ENCODE results near the gene KLK15.

Gene KLK15

DNA sequence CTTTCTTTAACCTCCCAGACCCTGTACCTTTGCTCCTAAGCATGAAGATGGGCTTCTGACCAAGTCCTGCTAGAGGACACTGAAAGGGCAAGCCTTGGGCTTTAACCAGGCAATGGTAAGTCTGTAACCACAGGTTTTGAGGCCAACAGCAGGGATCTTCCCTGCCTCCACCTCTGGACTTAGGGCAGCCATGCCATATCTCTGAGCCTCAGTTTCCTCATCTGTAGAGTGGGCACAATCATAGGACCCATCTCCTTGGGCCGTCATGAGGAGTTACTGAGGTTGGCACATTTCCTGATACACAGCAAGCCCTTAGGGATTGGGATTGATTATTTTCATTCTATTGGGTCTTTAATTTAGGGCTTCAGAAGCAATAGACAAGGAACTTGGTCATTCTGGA is 24.5 kb downstream of the KLK15 start:
- H2AFZ ChIP-seq (ENCODE audit: low read depth, low read length), result no peak overlapping the region
- H3K27me3 ChIP-seq (ENCODE audit: low read depth, low read length), result 0 out of 2 replicates have a peak, but pooled peaks cover 5% of the 10 kb centered on the region
- H3K9me3 ChIP-seq (ENCODE audit: insufficient read depth, low read length), result no peaks in the 10 kb centered on the region
- no peak overlapping the region for H3K4me3 ChIP-seq (ENCODE audit: low read length)
- H3K4me2 ChIP-seq (ENCODE audit: low read length), result no peak overlapping the region
- no peak overlapping the region for H3K27ac ChIP-seq (ENCODE audit: low read length)
- no peaks in the 10 kb centered on the region for H4K20me1 ChIP-seq (ENCODE audit: insufficient read depth, low read length)
- H3K79me2 ChIP-seq (ENCODE audit: low read length), result peaks cover 8% of the 10 kb centered on the region
- no peak overlapping the region for H3K9ac ChIP-seq (ENCODE audit: low read length)
- peaks cover 7% of the 10 kb centered on the region for H3K4me1 ChIP-seq (ENCODE audit: low read length)
- TF ChIP-seq, protein P1, sequence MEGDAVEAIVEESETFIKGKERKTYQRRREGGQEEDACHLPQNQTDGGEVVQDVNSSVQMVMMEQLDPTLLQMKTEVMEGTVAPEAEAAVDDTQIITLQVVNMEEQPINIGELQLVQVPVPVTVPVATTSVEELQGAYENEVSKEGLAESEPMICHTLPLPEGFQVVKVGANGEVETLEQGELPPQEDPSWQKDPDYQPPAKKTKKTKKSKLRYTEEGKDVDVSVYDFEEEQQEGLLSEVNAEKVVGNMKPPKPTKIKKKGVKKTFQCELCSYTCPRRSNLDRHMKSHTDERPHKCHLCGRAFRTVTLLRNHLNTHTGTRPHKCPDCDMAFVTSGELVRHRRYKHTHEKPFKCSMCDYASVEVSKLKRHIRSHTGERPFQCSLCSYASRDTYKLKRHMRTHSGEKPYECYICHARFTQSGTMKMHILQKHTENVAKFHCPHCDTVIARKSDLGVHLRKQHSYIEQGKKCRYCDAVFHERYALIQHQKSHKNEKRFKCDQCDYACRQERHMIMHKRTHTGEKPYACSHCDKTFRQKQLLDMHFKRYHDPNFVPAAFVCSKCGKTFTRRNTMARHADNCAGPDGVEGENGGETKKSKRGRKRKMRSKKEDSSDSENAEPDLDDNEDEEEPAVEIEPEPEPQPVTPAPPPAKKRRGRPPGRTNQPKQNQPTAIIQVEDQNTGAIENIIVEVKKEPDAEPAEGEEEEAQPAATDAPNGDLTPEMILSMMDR (IDR thresholded peaks at IDR 0.05; ENCODE audit: low read depth, low read length), result no peak
- no peak for TF ChIP-seq EZH2phosphoT487 (IDR thresholded peaks at IDR 0.05; ENCODE audit: low read depth)
- H3K36me3 ChIP-seq (replicated peaks; ENCODE audit: low read depth, low read length), result peaks cover under 1% of the 10 kb centered on the region

DNA sequence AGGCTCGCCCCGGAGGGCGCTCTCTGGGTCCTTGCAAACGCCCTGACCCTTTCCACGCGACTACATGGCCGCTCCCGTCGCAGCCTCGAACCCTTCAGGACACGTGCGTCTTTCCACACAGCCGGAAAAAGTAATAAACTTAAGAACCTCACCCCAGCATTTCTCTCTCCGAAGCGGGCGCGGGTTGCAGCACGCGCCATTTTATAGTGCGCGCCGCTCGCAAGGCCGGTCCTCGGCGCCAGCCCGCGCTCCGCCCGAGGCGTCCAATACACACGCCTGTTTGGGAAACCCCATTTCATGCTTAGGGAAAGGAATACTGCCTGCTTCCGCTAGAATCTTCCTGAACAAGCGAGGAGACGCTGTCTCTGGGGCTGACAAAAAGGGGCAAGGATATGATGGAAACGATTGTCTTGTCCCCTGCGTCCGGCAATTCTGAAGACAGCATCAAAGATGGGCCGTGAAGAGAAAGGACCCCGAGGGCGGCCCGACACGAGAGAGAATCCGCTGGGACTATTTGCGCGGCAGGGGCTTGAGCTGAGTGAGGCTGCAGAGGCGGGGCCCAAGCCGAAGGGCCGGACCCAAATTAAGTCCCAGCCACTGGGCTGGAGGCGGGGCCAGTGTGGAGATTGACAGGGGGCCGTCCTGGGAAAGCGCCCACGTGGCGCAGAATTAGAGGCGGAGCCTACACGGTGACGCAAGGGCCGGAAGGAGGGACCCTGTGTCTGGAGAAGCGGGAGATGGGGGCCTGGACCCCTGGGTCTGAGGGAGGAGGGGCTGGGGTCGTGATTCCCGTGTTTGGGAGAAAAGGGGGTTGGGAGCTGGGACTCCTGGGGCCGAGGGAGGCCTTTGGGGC is 28.7 kb downstream of the KLK15 start:
- Histone ChIP-seq H3K36me3 (replicated peaks; ENCODE audit: low read depth, low read length) (peaks cover 33% of the 10 kb centered on the region), H2AFZ (ENCODE audit: low read depth, low read length) (peak overlapping the region; percentile 82; the same call in 1 of the 2 replicates), H3K4me1 (ENCODE audit: low read length) (peaks cover 19% of the 10 kb centered on the region), H3K4me2 (ENCODE audit: low read length) (peak overlapping the region; percentile 98), H3K27ac (ENCODE audit: low read length) (peak overlapping the region; percentile 85), H3K9ac (ENCODE audit: low read length) (peak overlapping the region; percentile 98), H3K79me2 (ENCODE audit: low read length) (peaks cover 45% of the 10 kb centered on the region), H3K27me3 (ENCODE audit: low read depth, low read length) (no peaks in the 10 kb centered on the region), H4K20me1 (ENCODE audit: insufficient read depth, low read length) (peaks cover 33% of the 10 kb centered on the region), H3K4me3 (ENCODE audit: low read length) (peak overlapping the region; percentile 82), H3K9me3 (ENCODE audit: insufficient read depth, low read length) (no peaks in the 10 kb centered on the region)
- no peak for TF ChIP-seq EZH2phosphoT487 (IDR thresholded peaks at IDR 0.05; ENCODE audit: low read depth)
- TF ChIP-seq, protein P1 (IDR thresholded peaks at IDR 0.05; ENCODE audit: low read depth, low read length), result no peak

DNA sequence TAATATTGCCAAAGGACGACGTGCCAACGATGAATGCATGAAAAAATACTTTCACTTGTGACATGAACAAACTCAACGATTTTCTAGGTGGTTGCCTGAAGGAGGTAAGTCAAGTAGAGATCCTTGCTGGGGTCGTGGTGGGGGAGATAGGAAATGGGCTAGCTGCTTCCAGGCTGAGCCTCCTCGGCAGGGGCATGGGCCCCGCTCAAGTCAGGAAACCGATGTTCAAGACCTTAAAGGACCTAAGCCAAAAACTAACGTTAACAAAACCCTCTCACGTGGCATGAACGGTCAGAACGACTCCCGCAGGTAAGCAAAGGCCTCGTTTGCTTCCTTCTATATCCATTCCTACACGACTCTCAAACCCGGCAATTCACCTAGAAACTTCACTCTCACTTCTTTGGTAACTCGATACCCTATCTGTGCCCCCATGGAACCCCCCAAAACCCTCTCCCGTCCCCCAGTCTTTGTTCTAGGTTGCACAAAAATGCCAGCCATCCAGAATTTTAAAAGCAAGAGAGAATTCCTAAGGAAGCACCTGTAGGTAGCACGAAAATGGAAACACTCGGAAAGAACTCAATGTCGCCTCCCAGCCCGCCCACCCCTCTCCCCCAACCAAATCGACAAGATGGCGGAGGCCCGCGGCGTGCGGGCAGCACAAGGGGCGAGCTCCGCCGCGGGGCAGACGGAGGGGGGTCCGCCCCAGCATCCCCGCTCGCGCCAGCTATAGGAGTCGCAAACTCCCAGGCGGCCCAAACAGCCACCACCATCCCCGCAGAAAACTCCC is 29.5 kb downstream of the KLK15 start:
- peaks cover 19% of the 10 kb centered on the region for H3K4me1 ChIP-seq (ENCODE audit: low read length)
- H3K9me3 ChIP-seq (ENCODE audit: insufficient read depth, low read length), result no peaks in the 10 kb centered on the region
- H3K4me3 ChIP-seq (ENCODE audit: low read length), result peak overlapping the region; percentile 82
- peaks cover 53% of the 10 kb centered on the region for H3K79me2 ChIP-seq (ENCODE audit: low read length)
- no peaks in the 10 kb centered on the region for H3K27me3 ChIP-seq (ENCODE audit: low read depth, low read length)
- peak overlapping the region; percentile 98 for H3K9ac ChIP-seq (ENCODE audit: low read length)
- peaks cover 41% of the 10 kb centered on the region for H4K20me1 ChIP-seq (ENCODE audit: insufficient read depth, low read length)
- H3K27ac ChIP-seq (ENCODE audit: low read length), result peak overlapping the region; percentile 85
- H3K4me2 ChIP-seq (ENCODE audit: low read length), result peak overlapping the region; percentile 98
- H2AFZ ChIP-seq (ENCODE audit: low read depth, low read length), result no peak overlapping the region
- H3K36me3 ChIP-seq (replicated peaks; ENCODE audit: low read depth, low read length), result peaks cover 41% of the 10 kb centered on the region
- no peak for TF ChIP-seq EZH2phosphoT487 (IDR thresholded peaks at IDR 0.05; ENCODE audit: low read depth)
- TF ChIP-seq, protein P1 (IDR thresholded peaks at IDR 0.05; ENCODE audit: low read depth, low read length), result no peak

DNA sequence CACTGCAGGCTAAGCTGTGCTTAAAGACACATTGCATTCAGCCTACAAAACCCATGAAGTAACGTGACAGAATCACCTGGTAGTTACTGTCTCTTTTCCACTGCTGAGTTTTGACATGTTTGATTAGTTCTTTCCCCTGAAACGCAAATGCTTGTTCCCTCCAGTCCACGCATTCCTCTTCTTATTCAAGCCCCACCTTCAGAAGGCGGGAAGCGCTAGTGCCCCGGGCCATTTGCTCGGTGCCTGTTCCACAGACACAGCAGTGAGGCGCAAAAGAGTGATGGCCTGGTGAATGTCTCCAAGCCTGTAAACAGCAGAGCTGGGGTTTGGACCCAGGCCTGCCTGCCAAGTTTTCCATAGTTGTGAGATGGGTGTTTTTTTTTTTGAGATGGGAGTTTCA is 32.3 kb downstream of the KLK15 start:
- no peak overlapping the region for H3K4me3 ChIP-seq (ENCODE audit: low read length)
- H3K9me3 ChIP-seq (ENCODE audit: insufficient read depth, low read length), result no peaks in the 10 kb centered on the region
- no peak overlapping the region for H3K9ac ChIP-seq (ENCODE audit: low read length)
- H3K36me3 ChIP-seq (replicated peaks; ENCODE audit: low read depth, low read length), result peaks cover 65% of the 10 kb centered on the region
- no peak overlapping the region for H2AFZ ChIP-seq (ENCODE audit: low read depth, low read length)
- no peak overlapping the region for H3K27ac ChIP-seq (ENCODE audit: low read length)
- no peak overlapping the region for H3K4me2 ChIP-seq (ENCODE audit: low read length)
- peaks cover 60% of the 10 kb centered on the region for H3K79me2 ChIP-seq (ENCODE audit: low read length)
- H4K20me1 ChIP-seq (ENCODE audit: insufficient read depth, low read length), result peaks cover 69% of the 10 kb centered on the region
- no peak for TF ChIP-seq EZH2phosphoT487 (IDR thresholded peaks at IDR 0.05; ENCODE audit: low read depth)
- TF ChIP-seq, protein P1 (IDR thresholded peaks at IDR 0.05; ENCODE audit: low read depth, low read length), result no peak
- no peaks in the 10 kb centered on the region for H3K27me3 ChIP-seq (ENCODE audit: low read depth, low read length)
- peaks cover 19% of the 10 kb centered on the region for H3K4me1 ChIP-seq (ENCODE audit: low read length)

Measured in OCI-LY3 (cell line).